GM23248 (cell line): ENCODE measurements around the gene MEX3D. TPM values are rescaled to one million over a fixed set of nuclear protein-coding genes. Genes with fewer than 3 reads are reported as not detected.
"Not testable (repeated sequence)": the region's sequence is repeated elsewhere in the genome, so short reads cannot be mapped to it uniquely, and the experiment has no call there.

Source experiments
- DNase-seq: peaks from one replicate; pipeline ENCODE4 v3.0.0-alpha.2; 2015
- H2AFZ ChIP-seq: fragments of 200-600 bp; sonication (generic); 2 replicates; pipeline ENCODE4 v1.6.1; 2016; ENCODE audit warnings: antibody characterized with exemption
- H3F3A ChIP-seq: fragments of 200-600 bp; sonication (generic); 2 replicates; pipeline ENCODE4 v1.6.1; 2016; ENCODE audit warnings: mild to moderate bottlenecking, antibody characterized with exemption, mixed run types; ENCODE audit not compliant: insufficient read depth
- H3K27ac ChIP-seq: fragments of 200-600 bp; sonication (generic); 2 replicates; pipeline ENCODE4 v1.5.1; 2016; ENCODE audit warnings: mild to moderate bottlenecking
- H3K27me3 ChIP-seq: fragments of 200-600 bp; sonication (generic); replicated peaks from 2 replicates; pipeline ENCODE4 v1.6.1; 2016; ENCODE audit warnings: mild to moderate bottlenecking; ENCODE audit not compliant: insufficient read depth
- H3K36me3 ChIP-seq: fragments of 200-600 bp; sonication (generic); 2 replicates; pipeline ENCODE4 v1.6.1; 2016; ENCODE audit warnings: low read depth, mild to moderate bottlenecking
- H3K4me1 ChIP-seq: fragments of 200-600 bp; sonication (generic); 2 replicates; pipeline ENCODE4 v1.6.1; 2016; ENCODE audit warnings: mild to moderate bottlenecking; ENCODE audit not compliant: insufficient read depth
- H3K4me2 ChIP-seq: fragments of 200-600 bp; sonication (generic); one replicate; pipeline ENCODE4 v1.6.1; 2016; ENCODE audit warnings: mild to moderate bottlenecking; ENCODE audit not compliant: unreplicated experiment
- H3K4me3 ChIP-seq: fragments of 200-600 bp; sonication (generic); 2 replicates; pipeline ENCODE4 v1.5.1; 2016; ENCODE audit warnings: mild to moderate bottlenecking
- H3K79me2 ChIP-seq: fragments of 200-600 bp; sonication (generic); 2 replicates; pipeline ENCODE4 v1.6.1; 2016; ENCODE audit warnings: mild to moderate bottlenecking; ENCODE audit not compliant: insufficient read depth
- H3K9ac ChIP-seq: fragments of 200-600 bp; sonication (generic); 2 replicates; pipeline ENCODE4 v1.6.1; 2016; ENCODE audit warnings: mild to moderate bottlenecking
- H3K9me2 ChIP-seq: fragments of 200-600 bp; sonication (generic); 2 replicates; pipeline ENCODE4 v1.6.1; 2016; ENCODE audit warnings: mixed run types, mild to moderate bottlenecking, moderate library complexity; ENCODE audit not compliant: insufficient read depth
- H3K9me3 ChIP-seq: fragments of 200-600 bp; sonication (generic); one replicate; pipeline ENCODE4 v1.6.1; 2017; ENCODE audit warnings: low read depth
- H4K20me1 ChIP-seq: fragments of 200-600 bp; sonication (generic); 2 replicates; pipeline ENCODE4 v1.6.0; 2016; ENCODE audit not compliant: insufficient read depth
- EZH2 ChIP-seq: fragments of 200-600 bp; sonication (generic); IDR thresholded peaks from 2 replicates; pipeline ENCODE4 v1.6.1; 2018; ENCODE audit warnings: antibody characterized with exemption, mild to moderate bottlenecking; ENCODE audit not compliant: insufficient read depth, poor library complexity, severe bottlenecking
- EZH2phosphoT487 ChIP-seq: fragments of 200-600 bp; sonication (generic); IDR thresholded peaks from 2 replicates; pipeline ENCODE4 v1.6.1; 2018; ENCODE audit warnings: antibody characterized with exemption, moderate library complexity, mild to moderate bottlenecking, low read depth; ENCODE audit not compliant: insufficient read depth
- WGBS, 2 experiments: methylation state at CpG; one replicate each; pipeline ENCODE4 v1.1.6; 2015 to 2017; ENCODE audit warnings: low lambda C conversion rate in 2 of 2, low coverage in 1 of 2; ENCODE audit errors: missing lambda C conversion rate in 2 of 2; 5-methylcytosine and 5-hydroxymethylcytosine counted together
- in situ Hi-C: fragments of 300-500 bp; cut with MboI; formaldehyde crosslinking; loops from 2 replicates; pipeline ENCODE4 v1.15.0; 2020
- polyA plus RNA-seq: library from polyadenylated mRNA; unstranded; fragments of >200 nt; fragmentation: Nextera tagmentation; extraction: Ambion mirVana; gene quantifications from 2 replicates; pipeline ENCODE4 v1.2.1, GENCODE V29; 2016
- total RNA-seq: library from RNA; depleted of rRNA; stranded (reverse); fragments of >200 nt; shearing (Covaris generic); gene quantifications from 2 replicates; pipeline ENCODE4 v1.2.3, GENCODE V29; 2014

The MEX3D gene
- total and polyA plus RNA-seq, 2 experiments from 2014 or later = 2.6 to 50.3 TPM

- H3K36me3 ChIP-seq = no peaks in the 10 kb centered on the region
- no peak overlapping the region for H3K9ac ChIP-seq
- H2AFZ ChIP-seq = no peak overlapping the region
- H3K79me2 ChIP-seq = no peaks in the 10 kb centered on the region
- H3K4me3 ChIP-seq = no peak overlapping the region
- H3K27me3 ChIP-seq = peaks cover 8% of the 10 kb centered on the region; the same call in 1 of the 2 replicates
- 17 to 20% methylated on average over 15 of the region's 15 CpGs for WGBS, 2 experiments
- no peak overlapping the region for H3K4me2 ChIP-seq
- DNase-seq = no peak
- no peak for TF ChIP-seq EZH2phosphoT487
- no peak for TF ChIP-seq EZH2
- no peak overlapping the region for H3K27ac ChIP-seq
- no peaks in the 10 kb centered on the region for H3K9me2 ChIP-seq
- H3K4me1 ChIP-seq = no peaks in the 10 kb centered on the region
- in situ Hi-C loops = no loop called here
- no peaks in the 10 kb centered on the region for H3F3A ChIP-seq
- H4K20me1 ChIP-seq = no peaks in the 10 kb centered on the region
- no peaks in the 10 kb centered on the region for H3K9me3 ChIP-seq
Measured at GRCh38 chr19:1538978-1539377, 29.1 kb downstream of the MEX3D start.

GRCh38 chr19:1535699-1536098 is 32.4 kb downstream of the MEX3D start:
- H3K4me3 ChIP-seq, H3K9me3 ChIP-seq, H3K4me1 ChIP-seq, H3K27ac ChIP-seq, H3K9ac ChIP-seq, H3K9me2 ChIP-seq, H4K20me1 ChIP-seq, DNase-seq, H2AFZ ChIP-seq, H3K4me2 ChIP-seq, H3K79me2 ChIP-seq, H3K36me3 ChIP-seq, H3K27me3 ChIP-seq, H3F3A ChIP-seq, in situ Hi-C loops: not testable (repeated sequence)
- WGBS, 2 experiments = 84 to 86% methylated on average over 7 of the region's 7 CpGs

DNA sequence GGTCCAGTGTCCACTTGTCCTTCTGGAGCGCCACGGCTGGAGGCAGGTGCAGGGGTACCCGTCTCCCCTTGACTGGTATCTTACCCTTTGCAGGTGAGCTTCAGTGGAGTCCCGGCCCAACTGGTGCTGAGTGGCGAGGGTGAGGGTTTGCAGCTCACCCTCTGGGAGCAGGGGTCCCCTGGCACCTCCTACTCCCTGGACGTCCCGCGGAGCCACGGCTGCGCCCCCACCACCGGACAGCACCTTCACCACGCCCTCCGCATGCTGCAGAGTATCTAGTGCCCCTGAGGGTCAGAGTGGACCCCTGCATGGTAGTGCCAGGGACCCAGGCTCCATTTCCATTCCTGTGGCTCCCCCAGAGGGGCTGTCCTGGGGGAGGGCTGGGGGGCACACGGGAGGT is 33.2 kb downstream of the MEX3D start:
- no peaks in the 10 kb centered on the region for H3K79me2 ChIP-seq
- no peaks in the 10 kb centered on the region for H3K9me2 ChIP-seq
- in situ Hi-C loops = no loop called here
- H3K4me3 ChIP-seq = no peak overlapping the region
- no peak overlapping the region for H2AFZ ChIP-seq
- 76 to 80% methylated on average over 13 to 14 of the region's 14 CpGs for WGBS, 2 experiments
- H4K20me1 ChIP-seq = no peaks in the 10 kb centered on the region
- H3K9ac ChIP-seq = no peak overlapping the region
- H3K36me3 ChIP-seq = no peaks in the 10 kb centered on the region
- H3K27ac ChIP-seq = no peak overlapping the region
- no peaks in the 10 kb centered on the region for H3K9me3 ChIP-seq
- no peak for DNase-seq
- no peak for TF ChIP-seq EZH2
- no peak for TF ChIP-seq EZH2phosphoT487
- no peaks in the 10 kb centered on the region for H3K27me3 ChIP-seq
- H3F3A ChIP-seq = no peaks in the 10 kb centered on the region
- no peaks in the 10 kb centered on the region for H3K4me1 ChIP-seq
- H3K4me2 ChIP-seq = no peak overlapping the region

DNA sequence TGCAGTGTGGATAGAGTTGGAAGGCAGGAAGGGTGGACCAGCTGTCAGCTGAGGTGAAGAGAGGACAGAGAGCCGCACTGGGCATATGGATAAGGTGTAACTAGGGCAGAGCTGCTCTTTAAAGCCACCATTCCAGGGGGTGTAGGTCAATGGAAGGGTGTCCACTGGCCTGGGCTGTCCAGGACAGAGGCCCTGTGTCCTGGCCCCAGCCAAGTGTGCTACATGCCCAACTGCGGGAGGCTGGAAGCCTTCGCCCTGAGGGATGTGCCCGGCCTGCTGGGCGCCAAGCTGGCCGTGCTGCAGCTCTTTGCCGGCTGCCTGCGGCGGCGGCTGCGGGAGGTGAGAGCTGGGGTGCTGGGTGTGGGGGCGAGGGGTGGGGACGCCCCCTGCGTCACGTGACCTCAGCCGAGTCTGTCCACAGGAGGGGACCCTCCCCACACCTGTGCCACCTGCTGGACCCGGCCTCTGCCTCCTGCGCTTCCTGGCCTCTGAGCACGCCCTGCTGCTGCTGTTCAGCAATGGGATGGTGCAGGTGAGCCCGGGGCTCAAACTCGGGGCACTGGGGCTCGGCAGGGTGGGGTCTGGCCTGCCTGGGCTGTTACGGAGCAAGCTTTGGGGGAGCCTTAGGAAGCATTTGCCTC is 34.5 kb downstream of the MEX3D start:
- Histone ChIP-seq H3K27me3 (no peaks in the 10 kb centered on the region), H4K20me1 (no peaks in the 10 kb centered on the region), H3K36me3 (no peaks in the 10 kb centered on the region), H3K4me2 (no peak overlapping the region), H3K27ac (no peak overlapping the region), H3K4me3 (no peak overlapping the region), H2AFZ (no peak overlapping the region), H3F3A (no peaks in the 10 kb centered on the region), H3K9ac (no peak overlapping the region), H3K79me2 (no peaks in the 10 kb centered on the region), H3K9me2 (no peaks in the 10 kb centered on the region), H3K4me1 (no peaks in the 10 kb centered on the region), H3K9me3 (no peaks in the 10 kb centered on the region)
- 48 to 59% methylated on average over 15 to 23 of the region's 23 CpGs for WGBS, 2 experiments
- in situ Hi-C loops = no loop called here
- no peak for TF ChIP-seq EZH2phosphoT487
- TF ChIP-seq EZH2 = no peak
- DNase-seq = no peak

GRCh38 chr19:1532003-1532402 is 36.1 kb downstream of the MEX3D start:
- H3K9ac ChIP-seq = no peak overlapping the region
- no peaks in the 10 kb centered on the region for H4K20me1 ChIP-seq
- no peak for TF ChIP-seq EZH2phosphoT487
- TF ChIP-seq EZH2 = no peak
- no peak overlapping the region for H3K4me3 ChIP-seq
- WGBS, 2 experiments = 75 to 78% methylated on average over 9 of the region's 9 CpGs
- no peak overlapping the region for H3K4me2 ChIP-seq
- in situ Hi-C loops = no loop called here
- H3K9me2 ChIP-seq = no peaks in the 10 kb centered on the region
- no peak for DNase-seq
- H3K79me2 ChIP-seq = no peaks in the 10 kb centered on the region
- no peak overlapping the region for H2AFZ ChIP-seq
- H3F3A ChIP-seq = no peaks in the 10 kb centered on the region
- H3K9me3 ChIP-seq = no peaks in the 10 kb centered on the region
- no peaks in the 10 kb centered on the region for H3K27me3 ChIP-seq
- no peaks in the 10 kb centered on the region for H3K36me3 ChIP-seq
- H3K4me1 ChIP-seq = no peaks in the 10 kb centered on the region
- no peak overlapping the region for H3K27ac ChIP-seq
